HEK293T (cell line): Measurements from ENCODE around the gene SMG1.

Experiments
- ARNT ChIP-seq: fragments of 450-650 bp; IDR thresholded peaks from 2 replicates; pipeline ENCODE4 v1.6.1; 2017; ENCODE audit warnings: mild to moderate bottlenecking
- BHLHE40 ChIP-seq: fragments of 450-650 bp; IDR thresholded peaks from 2 replicates; pipeline ENCODE4 v1.6.1; 2016; ENCODE audit warnings: mild to moderate bottlenecking, moderate library complexity, borderline replicate concordance
- CTBP1 ChIP-seq: fragments of 450-650 bp; IDR thresholded peaks from 2 replicates; pipeline ENCODE4 v1.6.1; 2016; ENCODE audit warnings: borderline replicate concordance
- ELF4 ChIP-seq: fragments of 450-650 bp; IDR thresholded peaks from 2 replicates; pipeline ENCODE4 v1.6.1; 2017; ENCODE audit warnings: antibody characterized with exemption
- FOXA1 ChIP-seq: fragments of 450-650 bp; IDR thresholded peaks from 2 replicates; pipeline ENCODE4 v1.6.1; 2016; ENCODE audit warnings: mild to moderate bottlenecking
- FOXK2 ChIP-seq: fragments of 450-650 bp; IDR thresholded peaks from 2 replicates; pipeline ENCODE4 v1.6.1; 2016; ENCODE audit warnings: mild to moderate bottlenecking
- FOXM1 ChIP-seq: fragments of 450-650 bp; IDR thresholded peaks from 2 replicates; pipeline ENCODE4 v1.6.1; 2017; ENCODE audit warnings: mild to moderate bottlenecking, borderline replicate concordance
- HDGF ChIP-seq: fragments of 450-650 bp; IDR thresholded peaks from 2 replicates; pipeline ENCODE4 v1.6.1; 2017; ENCODE audit warnings: antibody characterized with exemption, borderline replicate concordance
- L3MBTL2 ChIP-seq: fragments of 450-650 bp; conservative IDR thresholded peaks from 2 replicates; pipeline ENCODE4 v1.6.1; 2016; ENCODE audit warnings: mild to moderate bottlenecking
- NFRKB ChIP-seq: fragments of 450-650 bp; IDR thresholded peaks from 2 replicates; pipeline ENCODE4 v1.6.1; 2016; ENCODE audit warnings: mild to moderate bottlenecking, moderate library complexity
- PKNOX1 ChIP-seq: fragments of 450-650 bp; IDR thresholded peaks from 2 replicates; pipeline ENCODE4 v1.6.1; 2016
- SP1 ChIP-seq: fragments of 450-650 bp; IDR thresholded peaks from 2 replicates; pipeline ENCODE4 v1.6.1; 2017
- SUZ12 ChIP-seq: fragments of 450-650 bp; IDR thresholded peaks from 2 replicates; pipeline ENCODE4 v1.6.1; 2016; ENCODE audit warnings: mild to moderate bottlenecking
- ZNF384 ChIP-seq: fragments of 450-650 bp; IDR thresholded peaks from 2 replicates; pipeline ENCODE4 v1.6.1; 2016

GRCh38 chr16:18959031-18959505 is 32.9 kb upstream of the SMG1 start:
- no peak for TF ChIP-seq ZNF384
- TF ChIP-seq HDGF: no peak
- no peak for TF ChIP-seq SP1
- no peak for TF ChIP-seq SUZ12
- no peak for TF ChIP-seq PKNOX1
- no peak for TF ChIP-seq CTBP1
- no peak for TF ChIP-seq FOXA1
- TF ChIP-seq FOXK2: no peak
- TF ChIP-seq NFRKB: no peak
- no peak for TF ChIP-seq FOXM1
- no peak for TF ChIP-seq ELF4
- no peak for TF ChIP-seq BHLHE40
- TF ChIP-seq ARNT: no peak
- no peak for TF ChIP-seq L3MBTL2
